GM12878 (cell line): Measurements from ENCODE around the gene TEX261. TPM values are rescaled to one million over a fixed set of nuclear protein-coding genes. Genes with fewer than 3 reads are reported as not detected.

Experiments used
- ATAC-seq: fragments of 200-7000 bp; cut with Tn5 transposase; 3 replicates; pipeline ENCODE4 v1.9.1; 2020; ENCODE audit warnings: mild to moderate bottlenecking, moderate library complexity
- BruUV-seq: library from RNA; stranded (reverse); fragments of 400-500 nt; replicated peaks from 2 replicates; lab custom pipeline; 2021; lab: Mats Ljungman, UMichigan
- CTCF ChIA-PET: fragments of 300-600 bp; sonication (Branson Sonifier 250); formaldehyde crosslinking; extraction: SDS; loops from one replicate; lab custom pipeline; 2021; ENCODE audit warnings: inconsistent platforms; lab: Yijun Ruan, JAX
- POLR2A ChIA-PET: fragments of 350-600 bp; formaldehyde crosslinking; extraction: SDS; loops from one replicate; lab custom pipeline; 2021; ENCODE audit warnings: inconsistent platforms; lab: Charles Lee
- RAD21 ChIA-PET: fragments of 300-600 bp; sonication (Branson Sonifier 250); formaldehyde crosslinking; loops from one replicate; lab custom pipeline; 2023; ENCODE audit warnings: antibody characterized with exemption; ENCODE audit not compliant: unreplicated experiment; lab: Charles Lee
- SMC1A ChIA-PET: fragments of 300-600 bp; sonication (Branson Sonifier 250); formaldehyde crosslinking; loops from one replicate; lab custom pipeline; 2023; ENCODE audit not compliant: unreplicated experiment, uncharacterized antibody; lab: Charles Lee
- DNase-seq: peaks from one replicate; pipeline ENCODE4 v3.0.0-alpha.2; 2011; ENCODE audit warnings: low read depth, low spot score
- FAIRE-seq: peaks from 3 replicates; lab custom pipeline; 2011; peaks lifted over from hg19 to GRCh38; lab: Jason Lieb, UNC
- H2AFZ ChIP-seq: 2 replicates; pipeline ENCODE4 v1.6.0; 2011; ENCODE audit warnings: low read depth, low read length, control low read depth; ENCODE audit not compliant: control insufficient read depth
- H3K27ac ChIP-seq: 2 replicates; pipeline ENCODE4 v1.5.1; 2011; ENCODE audit warnings: control low read depth; ENCODE audit not compliant: control insufficient read depth, insufficient read depth
- H3K27me3 ChIP-seq, 2 experiments: replicated peaks in 1 of 2; 2 replicates each; pipeline versions ENCODE4 v1.6.0 to v1.6.1; 2011; ENCODE audit warnings: low read length in 1 of 2; ENCODE audit not compliant: control insufficient read depth in 2 of 2, insufficient read depth in 2 of 2
- H3K36me3 ChIP-seq, 2 experiments: 2 replicates each; pipeline ENCODE4 v1.5.1; 2011; ENCODE audit warnings: low read length in 1 of 2; ENCODE audit not compliant: control insufficient read depth in 2 of 2, insufficient read depth in 2 of 2
- H3K4me1 ChIP-seq: 2 replicates; pipeline ENCODE4 v1.6.1; 2011; ENCODE audit warnings: mild to moderate bottlenecking, low read length, moderate library complexity, mixed read lengths; ENCODE audit not compliant: control insufficient read depth, insufficient read depth
- H3K4me2 ChIP-seq: 2 replicates; pipeline ENCODE4 v1.6.0; 2011; ENCODE audit warnings: control low read depth; ENCODE audit not compliant: control insufficient read depth, insufficient read depth
- H3K4me3 ChIP-seq: fragments of 200-600 bp; sonication (generic); 2 replicates; pipeline ENCODE4 v1.5.1; 2016
- H3K79me2 ChIP-seq: 2 replicates; pipeline ENCODE4 v1.6.0; 2011; ENCODE audit warnings: low read length; ENCODE audit not compliant: control insufficient read depth, insufficient read depth
- H3K9ac ChIP-seq: 2 replicates; pipeline ENCODE4 v1.8.0; 2011; ENCODE audit warnings: low read length, control low read depth, mixed read lengths; ENCODE audit not compliant: control insufficient read depth, insufficient read depth
- H3K9me3 ChIP-seq: replicated peaks from 3 replicates; pipeline ENCODE4 v1.5.1; 2011; ENCODE audit warnings: mild to moderate bottlenecking, low read length; ENCODE audit not compliant: control insufficient read depth, insufficient read depth
- H4K20me1 ChIP-seq: 2 replicates; pipeline ENCODE4 v1.6.0; 2011; ENCODE audit not compliant: control insufficient read depth, insufficient read depth
- BHLHE40 ChIP-seq, 2 experiments: fragments of 450-650 bp in 1 of 2; IDR thresholded peaks; 2 replicates each; pipeline ENCODE4 v1.6.1; 2011 to 2017; ENCODE audit warnings: low read depth in 2 of 2, borderline replicate concordance in 1 of 2, improper control_type of control experiment in 1 of 2, low read length in 1 of 2, mild to moderate bottlenecking in 1 of 2
- CTCF ChIP-seq, 3 experiments: IDR thresholded peaks in 2 of 3; conservative IDR thresholded peaks in 1 of 3; 2 replicates each; pipeline ENCODE4 v1.5.1; 2011; ENCODE audit warnings: low read depth in 3 of 3, low read length in 3 of 3, mild to moderate bottlenecking in 3 of 3, control low read depth in 2 of 3, moderate library complexity in 2 of 3, inconsistent platforms in 1 of 3, mixed read lengths in 1 of 3; ENCODE audit not compliant: control insufficient read depth in 2 of 3, insufficient read depth in 1 of 3; ENCODE audit errors: extremely low read depth in 1 of 3
- EED ChIP-seq: sonication (generic); IDR thresholded peaks from 2 replicates; pipeline ENCODE4 v1.6.1; 2016; ENCODE audit warnings: antibody characterized with exemption, low read depth
- ELK1 ChIP-seq: IDR thresholded peaks from 2 replicates; pipeline ENCODE4 v1.6.1; 2012; ENCODE audit warnings: low read depth, low read length, improper control_type of control experiment
- HDAC2 ChIP-seq: fragments of 200-600 bp; sonication (generic); IDR thresholded peaks from 2 replicates; pipeline ENCODE4 v1.6.1; 2017
- IKZF1 ChIP-seq: fragments of 450-650 bp; conservative IDR thresholded peaks from 2 replicates; pipeline ENCODE4 v1.6.1; 2017; ENCODE audit warnings: antibody characterized with exemption, mild to moderate bottlenecking
- IKZF2 ChIP-seq, 2 experiments: fragments of 450-650 bp; IDR thresholded peaks; 2 replicates each; pipeline ENCODE4 v1.6.1; 2017; ENCODE audit warnings: mild to moderate bottlenecking in 2 of 2, moderate library complexity in 2 of 2
- KDM1A ChIP-seq: fragments of 200-600 bp; sonication (generic); IDR thresholded peaks from 2 replicates; pipeline ENCODE4 v1.6.1; 2016; ENCODE audit warnings: borderline replicate concordance
- KLF5 ChIP-seq: fragments of 450-650 bp; IDR thresholded peaks from 2 replicates; pipeline ENCODE4 v1.6.1; 2014; ENCODE audit warnings: mild to moderate bottlenecking; ENCODE audit not compliant: partially characterized antibody
- MLLT1 ChIP-seq: fragments of 450-650 bp; IDR thresholded peaks from 2 replicates; pipeline ENCODE4 v1.6.1; 2016; ENCODE audit warnings: mild to moderate bottlenecking
- MTA3 ChIP-seq: IDR thresholded peaks from 2 replicates; pipeline ENCODE4 v1.6.1; 2012; ENCODE audit warnings: low read length, inconsistent platforms, borderline replicate concordance
- NBN ChIP-seq: fragments of 450-650 bp; IDR thresholded peaks from 2 replicates; pipeline ENCODE4 v1.6.1; 2016
- RAD21 ChIP-seq: IDR thresholded peaks from 2 replicates; pipeline ENCODE4 v1.6.1; 2011; ENCODE audit warnings: mild to moderate bottlenecking, low read depth, low read length, moderate library complexity; ENCODE audit not compliant: insufficient read depth
- RB1 ChIP-seq: fragments of 450-650 bp; formaldehyde crosslinking; IDR thresholded peaks from 2 replicates; pipeline ENCODE4 v1.6.1; 2017; ENCODE audit warnings: mild to moderate bottlenecking, borderline replicate concordance
- SIN3A ChIP-seq: IDR thresholded peaks from 2 replicates; pipeline ENCODE4 v1.6.1; 2012; ENCODE audit warnings: low read depth, low read length, improper control_type of control experiment
- YY1 ChIP-seq: IDR thresholded peaks from 2 replicates; pipeline ENCODE4 v1.6.1; 2011; ENCODE audit warnings: low read depth, mild to moderate bottlenecking, low read length
- WGBS: methylation state at CpG from one replicate; pipeline ENCODE4 v1.1.6; 2016; ENCODE audit warnings: low lambda C conversion rate; ENCODE audit not compliant: insufficient replicate concordance, insufficient coverage; ENCODE audit errors: missing lambda C conversion rate; 5-methylcytosine and 5-hydroxymethylcytosine counted together
- in situ Hi-C: fragments of 300-500 bp; cut with MboI; formaldehyde crosslinking; loops from 9 replicates; pipeline ENCODE4 v1.14.3; 2018; ENCODE audit warnings: mixed read lengths
- intact Hi-C: fragments of 100-400 bp; cut with micrococcal nuclease; formaldehyde crosslinking; loops from one replicate; pipeline ENCODE4 v1.14.2; 2022; ENCODE audit not compliant: unreplicated experiment
- polyA plus RNA-seq, 11 experiments: library from polyadenylated mRNA; depleted of rRNA in 4 of 11; unstranded in 6 of 11; stranded (reverse) in 5 of 11; fragments of >200 nt; fragmentation: Nextera tagmentation in 4 of 11; fragmentation: Illumina TruSeq in 1 of 11; extraction: Ambion mirVana in 4 of 11; extraction: Trizol in 1 of 11; gene quantifications; 1 replicate in 1 of 11; 2 replicates in 10 of 11; pipeline versions ENCODE4 v1.2.1 to v1.2.3, GENCODE V29; 2011 to 2016; ENCODE audit warnings: inconsistent platforms in 2 of 11, missing spikeins in 2 of 11, low read depth in 1 of 11
- total RNA-seq, 4 experiments: library from RNA; depleted of rRNA in 3 of 4; stranded (reverse); fragments of >200 nt in 3 of 4; fragmentation: Illumina TruSeq in 1 of 4; extraction: Trizol in 1 of 4; gene quantifications; 2 replicates each; pipeline versions ENCODE4 v1.2.1 to v1.2.3, GENCODE V29; 2013 to 2021

TEX261 gene
- total and polyA plus RNA-seq, 10 of the 15 experiments (the other 5 are each of a cell fraction or from before 2014, with no cell fraction given), result 5.5 to 75.6 (median 40.3) TPM

GRCh38 chr2:70965506-70965905 is 29.2 kb downstream of the TEX261 start (continued):
- no peak for TF ChIP-seq YY1
- TF ChIP-seq ELK1, result no peak
- no peak for TF ChIP-seq NBN
- TF ChIP-seq HDAC2, result no peak

- Histone ChIP-seq H3K27ac (no peak overlapping the region), H3K4me3 (peak overlapping the region; percentile 74), H3K9ac (no peak overlapping the region), H3K27me3 (peaks cover 0 to 3% of the 10 kb centered on the region in 2 experiments; a peak in 1 of 4 replicates), H3K4me1 (no peaks in the 10 kb centered on the region), H3K79me2 (no peaks in the 10 kb centered on the region), H3K9me3 (no peaks in the 10 kb centered on the region), H3K36me3 (no peaks in the 10 kb centered on the region), H2AFZ (peak overlapping the region; percentile 80), H4K20me1 (no peaks in the 10 kb centered on the region), H3K4me2 (peak overlapping the region; percentile 88)
- WGBS, result 7% methylated on average over 57 of the region's 59 CpGs
- DNase-seq, result no peak
- no TSS peak for BruUV-seq
- ChIA-PET RAD21 (interaction anchor here (0.6 to 0.8 kb wide), 3 partner anchors 8 to 105 kb away, joined by 3 read pairs; no protein-coding TSS in a partner anchor), CTCF (interaction anchor here (0.5 to 6.7 kb wide), 13 partner anchors 11 to 546 kb away, joined by 3 to 72 read pairs (median 4); partner anchors contain the start of gene ANKRD53), SMC1A (interaction anchor here (0.6 to 2.3 kb wide), 5 partner anchors 13 to 171 kb away, joined by 3 to 9 read pairs (median 5); no protein-coding TSS in a partner anchor), POLR2A (interaction anchor here (0.6 to 1.1 kb wide), 2 partner anchors 38 to 464 kb away, joined by 3 read pairs; no protein-coding TSS in a partner anchor)
- peak; percentile 97 for ATAC-seq
- intact Hi-C loops, result no loop called here
- peak; percentile 66 for FAIRE-seq
- in situ Hi-C loops, result no loop called here
- TF ChIP-seq RAD21 (peak; percentile 64), KDM1A (no peak), KLF5 (no peak), EED (0 out of 2 replicates have a peak, but pooled peaks have one; percentile 23), RB1 (peak; percentile 77; the same call in 1 of the 2 replicates), MLLT1 (no peak), SIN3A (no peak), IKZF1 (peak; percentile 63), CTCF (IDR thresholded peaks at IDR 0.05 in 2 of 3, conservative IDR thresholded peaks at IDR 0.05 in 1 of 3; ENCODE audit: control insufficient read depth in 2 of 3, extremely low read depth in 1 of 3, insufficient read depth in 1 of 3, low read depth in 3 of 3, low read length in 3 of 3) (peak; percentile 75 to 87 (median 85)), IKZF2 (IDR thresholded peaks at IDR 0.05) (0 out of 4 replicates have a peak, but pooled peaks of 1 of the 2 experiments have one; percentile 11), BHLHE40 (IDR thresholded peaks at IDR 0.05; ENCODE audit: borderline replicate concordance in 1 of 2, low read depth in 2 of 2, low read length in 1 of 2) (peak; percentile 10 to 31; a peak in 1 of 4 replicates), MTA3 (no peak)
Observed at GRCh38 chr2:70964596-70965386, 29.9 kb downstream of the TEX261 start.
